Measurements from ENCODE around the gene POMT2.

Gene POMT2

DNA sequence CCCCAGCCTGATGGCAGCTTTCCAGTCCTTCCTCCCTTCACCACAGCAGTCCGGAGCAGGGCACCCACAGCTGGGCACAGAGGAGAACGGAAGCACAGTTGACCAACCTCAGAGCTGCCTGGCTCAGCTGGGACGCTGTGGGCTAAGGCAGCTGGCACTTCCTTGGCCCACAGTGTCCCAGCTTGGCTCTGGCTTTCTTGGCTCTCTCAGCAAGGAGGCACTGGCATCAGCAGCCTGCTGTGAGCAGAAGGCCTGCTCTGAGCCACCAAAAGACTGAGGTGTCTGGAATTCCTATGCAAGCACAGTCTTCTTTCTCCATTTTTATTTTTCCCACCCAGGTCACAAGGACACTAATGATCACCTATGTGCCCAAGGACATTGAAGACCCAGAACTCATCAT is 82.3 kb downstream of the POMT2 start:
- no peak for DNase-seq

DNA sequence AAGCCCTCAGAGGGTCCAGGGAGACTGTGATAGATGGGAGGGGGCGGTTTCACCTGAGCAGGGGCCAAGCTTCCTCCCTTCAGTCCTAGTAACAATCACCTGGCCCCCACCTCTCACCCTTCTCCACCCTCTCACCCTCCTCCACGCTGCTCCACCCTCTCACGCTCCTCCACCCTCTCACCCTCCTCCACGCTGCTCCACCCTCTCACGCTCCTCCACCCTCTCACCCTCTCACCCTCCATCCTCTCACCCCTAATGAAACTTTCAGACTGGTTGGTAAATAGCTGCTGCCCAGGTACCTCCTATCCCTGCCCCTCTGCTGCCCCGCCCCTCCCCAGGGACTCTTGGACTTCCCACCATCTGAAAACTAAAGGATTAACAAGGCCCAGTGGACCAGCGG is 83.9 kb downstream of the POMT2 start:
- no peak for DNase-seq

DNA sequence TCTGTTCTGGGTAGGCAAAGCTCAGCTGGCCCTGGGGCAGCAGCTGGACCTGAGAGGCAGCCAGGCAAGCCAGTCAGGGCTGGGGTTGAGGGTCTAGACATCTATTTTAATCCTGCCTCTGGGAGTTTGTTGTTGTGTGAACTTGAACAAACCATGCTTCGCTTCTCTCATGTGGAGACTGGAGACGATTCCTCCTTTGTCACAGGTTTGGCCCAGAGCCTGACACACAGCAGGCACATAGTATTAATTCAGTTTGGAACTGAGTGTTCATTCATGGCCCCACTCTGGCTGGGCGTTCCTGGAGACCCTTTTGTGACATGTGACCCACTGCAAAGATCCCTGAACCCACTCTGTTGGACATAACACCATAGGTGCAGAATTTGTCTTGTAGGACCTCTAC is 89.0 kb downstream of the POMT2 start:
- no peak for DNase-seq

DNA sequence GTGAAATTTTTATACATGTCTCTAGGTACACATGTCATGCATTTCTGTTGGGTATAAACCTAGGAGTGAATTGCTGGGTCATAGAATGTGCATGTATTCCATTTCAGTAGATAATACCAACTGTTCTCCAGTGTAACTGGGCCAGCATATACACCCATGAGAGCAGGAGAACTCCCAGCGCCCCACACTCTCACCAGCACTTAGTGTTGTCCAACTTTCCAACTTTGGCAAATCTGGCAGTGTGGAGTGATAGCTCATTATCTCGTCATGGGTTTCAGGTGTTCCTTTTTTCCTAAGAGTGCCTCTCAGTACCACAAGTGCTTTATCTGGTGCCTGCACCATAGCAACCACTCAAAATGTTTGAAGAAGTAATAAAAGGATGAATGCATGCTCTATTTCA is 89.8 kb downstream of the POMT2 start:
- no peak for DNase-seq

DNA sequence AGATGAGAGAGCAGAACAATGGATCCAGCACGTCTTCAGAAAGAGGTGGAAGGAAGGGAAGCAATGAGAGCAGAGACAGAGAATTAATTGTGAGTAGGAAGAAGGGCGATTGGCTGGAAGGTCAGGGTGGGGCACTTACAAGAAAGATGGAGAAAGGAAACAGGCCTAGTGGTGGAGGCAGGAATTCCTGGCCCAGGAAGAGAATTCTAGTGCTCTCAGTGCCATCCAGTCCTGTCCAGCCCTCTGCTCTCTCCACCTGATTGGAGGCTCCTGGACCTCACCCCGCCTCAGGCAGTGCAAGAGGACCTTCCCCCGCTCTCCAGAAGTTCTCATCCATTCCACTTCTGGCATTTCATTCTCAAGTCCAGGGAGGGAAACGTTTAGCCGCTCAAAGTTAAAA is 92.6 kb downstream of the POMT2 start:
- no peak for DNase-seq

DNA sequence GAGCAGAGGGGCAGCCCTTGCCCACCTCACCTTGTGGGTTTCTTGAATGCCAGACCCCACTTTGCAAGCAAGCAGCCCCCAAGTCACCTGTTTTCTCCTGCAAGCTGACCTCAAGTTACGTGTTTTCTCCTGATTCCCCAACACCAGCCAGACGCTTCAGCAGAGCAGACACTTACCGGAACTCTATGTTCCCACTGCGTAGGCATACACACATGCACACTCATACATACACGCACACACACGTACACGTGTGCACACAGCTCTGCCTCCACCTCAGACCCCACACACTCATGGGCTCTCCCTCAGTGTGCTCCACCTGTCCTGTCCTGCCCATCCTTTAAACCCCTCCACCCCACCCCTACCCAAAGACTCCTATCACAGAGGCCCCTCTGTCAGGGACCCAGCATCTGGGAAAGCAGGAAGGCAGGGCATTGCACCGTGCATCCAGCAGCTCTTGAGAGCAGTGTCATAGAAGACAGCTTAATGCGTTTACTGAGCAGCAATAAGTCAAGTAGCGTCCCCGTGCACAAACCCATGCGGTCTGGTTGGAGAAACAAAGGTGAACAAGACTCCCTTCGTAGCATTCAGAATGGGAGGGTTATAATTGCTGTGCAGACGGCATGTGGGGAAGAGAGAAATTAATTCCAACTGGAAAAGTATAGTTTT is 94.7 kb downstream of the POMT2 start:
- DNase-seq, result no peak

DNA sequence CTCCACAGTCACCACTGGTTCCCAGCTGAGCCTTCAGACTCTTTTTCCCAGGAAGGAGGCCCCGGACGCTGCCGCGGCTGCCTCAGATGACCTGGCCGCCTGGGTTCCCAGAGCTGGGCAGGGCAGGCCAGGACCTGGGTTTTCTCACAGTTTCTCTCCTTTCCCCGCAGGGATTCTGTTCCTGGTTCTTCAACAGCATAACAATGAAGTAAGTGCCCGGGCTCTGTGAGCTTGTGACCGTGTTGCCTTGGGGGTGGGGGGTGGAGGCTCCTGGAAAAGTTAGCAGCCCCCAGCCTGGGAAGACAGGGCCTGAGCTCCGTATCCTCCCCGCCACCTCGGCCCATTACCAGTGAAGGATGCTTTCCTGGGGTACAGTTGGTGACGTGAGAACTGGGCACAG is 95.4 kb downstream of the POMT2 start:
- no peak for DNase-seq

Measured in CD4-positive, alpha-beta T cell treated with Interleukin-21 for 1 hour (primary cell).